Measurements from ENCODE around the gene CCDC179.

Gene CCDC179

DNA sequence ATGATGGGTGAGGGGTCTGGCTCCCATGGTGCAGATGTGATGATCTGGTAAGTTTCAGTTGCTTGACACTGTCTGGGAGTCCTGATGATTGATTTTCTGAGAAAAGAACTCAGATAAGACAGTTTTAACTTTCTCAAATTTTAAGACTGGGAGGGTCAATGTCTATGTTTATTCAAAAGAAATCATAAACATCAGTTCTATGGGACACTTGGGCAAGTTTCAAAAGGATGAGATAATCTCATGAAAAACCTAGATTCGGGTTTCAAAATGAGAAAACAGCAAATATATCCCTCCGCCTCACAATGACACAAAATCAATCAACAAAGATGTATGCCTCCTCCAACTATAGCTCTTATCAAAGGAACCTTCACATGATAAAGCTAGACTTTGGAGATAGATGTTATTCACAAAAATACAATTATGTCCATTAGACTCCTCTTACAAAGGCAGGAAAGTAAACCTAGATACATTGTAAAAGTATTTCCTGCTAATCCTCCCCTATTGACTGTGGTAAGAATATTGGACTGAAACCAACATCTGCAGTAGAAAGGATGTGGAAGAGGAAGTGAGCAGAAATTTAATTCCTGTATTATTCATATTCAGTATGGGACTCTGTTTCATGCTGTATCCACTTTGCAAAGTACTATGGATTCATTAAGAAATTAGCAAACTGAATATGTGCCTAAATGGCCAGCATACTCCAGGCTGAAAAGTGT, 52.3 kb downstream of the CCDC179 start:
- FAIRE-seq, result no peak

DNA sequence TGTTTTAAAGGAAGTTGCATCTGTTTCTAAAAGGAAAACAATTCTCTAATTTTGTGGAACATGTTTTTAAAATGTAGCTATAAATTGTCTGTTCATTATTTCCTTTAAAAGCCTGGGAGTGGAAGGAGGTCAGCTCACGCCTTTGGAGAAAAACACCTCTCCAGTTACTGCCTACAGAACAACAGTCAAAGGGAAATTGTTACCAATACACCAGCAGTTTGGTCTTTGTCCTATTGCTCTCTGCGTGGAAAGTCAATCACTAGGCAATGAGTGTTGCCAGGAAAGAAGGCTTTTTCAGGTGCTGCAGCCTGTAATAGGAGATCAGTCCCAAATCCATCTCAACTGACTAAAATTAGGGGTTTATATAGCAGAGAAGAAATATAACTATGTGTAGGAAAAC, 52.9 kb downstream of the CCDC179 start:
- FAIRE-seq, result no peak

DNA sequence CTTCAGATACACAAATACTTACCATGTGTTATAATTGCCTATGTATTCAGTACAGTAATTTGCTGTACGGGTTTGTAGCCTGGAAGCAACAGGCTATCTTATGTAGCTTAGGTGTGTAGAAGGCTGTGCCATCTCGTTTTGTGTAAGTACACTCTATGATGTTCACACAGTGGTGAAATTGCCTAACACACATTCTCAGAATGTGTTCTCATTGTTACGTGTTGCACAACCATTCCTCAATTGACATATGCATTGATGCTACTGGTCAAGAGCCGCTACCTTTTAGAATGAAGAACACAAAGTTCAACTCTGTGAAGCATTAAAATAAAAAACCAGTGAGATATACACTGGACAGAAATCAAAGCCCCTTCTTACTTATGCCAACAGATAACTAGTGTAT, 57.4 kb downstream of the CCDC179 start:
- no peak for FAIRE-seq

DNA sequence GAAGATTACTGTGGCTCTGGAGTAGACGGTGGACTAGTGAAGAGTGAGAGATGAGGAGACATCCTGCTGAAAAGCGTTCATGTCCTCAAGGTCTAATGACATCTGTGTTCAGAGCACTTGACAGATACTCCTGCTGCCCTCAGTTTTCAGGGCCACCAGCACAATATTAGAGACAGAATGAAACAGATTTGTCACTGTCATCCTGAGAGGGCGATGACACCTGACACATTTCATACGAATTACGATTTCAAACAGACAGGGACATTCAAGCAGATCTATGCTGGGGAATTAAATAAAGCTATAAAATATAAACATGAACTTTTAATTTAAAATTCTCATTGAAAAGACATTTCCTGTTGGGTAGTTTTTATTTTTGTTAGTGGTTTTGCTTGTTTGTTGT, 59.8 kb downstream of the CCDC179 start:
- no peak for FAIRE-seq

DNA sequence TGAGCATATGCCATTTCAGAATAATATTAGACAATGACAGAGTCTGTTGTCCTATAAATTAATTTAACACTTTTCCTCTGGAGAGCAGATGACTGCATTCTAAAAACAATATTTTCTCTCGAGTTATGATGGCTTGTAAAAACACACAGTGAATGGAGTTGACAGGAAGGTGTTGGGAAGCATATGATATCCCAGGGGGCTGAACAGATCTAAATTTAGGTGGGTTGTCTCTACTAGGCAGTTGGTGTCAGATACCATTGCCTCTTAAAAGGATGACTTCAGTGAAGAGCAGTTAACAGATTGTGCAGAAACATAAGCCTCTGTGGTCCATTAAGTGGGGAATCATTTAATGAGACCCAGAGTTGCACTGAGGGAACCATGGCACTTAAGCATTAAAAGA, 61.4 kb downstream of the CCDC179 start:
- no peak for FAIRE-seq

DNA sequence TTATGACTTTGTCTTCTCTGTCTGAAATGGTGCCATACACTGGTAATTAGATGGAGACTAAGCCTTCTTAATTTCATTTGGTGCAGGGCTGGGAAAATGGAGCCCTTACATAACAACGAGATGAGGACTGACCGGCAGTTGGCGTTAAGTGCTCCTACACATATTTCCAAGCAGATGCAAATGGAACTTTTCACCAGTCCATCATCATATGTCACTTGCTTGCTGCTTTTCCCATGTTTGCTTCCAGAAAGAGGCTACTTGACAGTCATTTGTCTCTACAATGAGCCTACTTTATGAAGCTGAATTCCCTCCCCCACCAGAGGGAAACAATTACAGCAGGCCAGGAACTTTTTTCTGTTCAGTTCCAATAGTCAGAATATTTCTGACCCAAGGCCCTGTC, 63.2 kb downstream of the CCDC179 start:
- FAIRE-seq, result no peak
